GDM1 (cell line): ENCODE measurements around the gene KCNQ1.

Experiments
- DNase-seq: peaks from one replicate; lab custom pipeline; 2025; lab: John Stamatoyannopoulos, UW

Gene KCNQ1

GRCh38 chr11:2681408-2682145 lies 236.8 kb downstream of the KCNQ1 start:
- no peak for DNase-seq

DNA sequence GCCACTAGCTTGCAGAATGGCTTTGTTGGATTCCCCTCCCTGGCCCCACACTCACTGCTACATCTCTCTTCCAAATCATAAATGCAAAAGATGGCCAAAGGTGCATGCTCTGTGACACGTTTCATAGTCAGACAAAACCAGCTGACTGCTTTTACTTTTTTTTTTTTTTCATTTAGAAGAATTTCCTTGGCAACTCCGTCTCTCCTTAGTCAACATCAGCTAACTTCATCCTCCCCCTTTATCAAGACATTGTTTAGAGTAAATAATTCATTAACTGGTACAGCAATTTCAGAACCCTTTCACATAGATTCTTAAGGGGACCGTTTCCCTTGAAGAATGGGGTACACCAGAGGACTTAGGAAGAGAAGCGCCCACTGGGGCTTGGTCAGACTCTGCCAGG lies 239.0 kb downstream of the KCNQ1 start:
- DNase-seq = no peak

DNA sequence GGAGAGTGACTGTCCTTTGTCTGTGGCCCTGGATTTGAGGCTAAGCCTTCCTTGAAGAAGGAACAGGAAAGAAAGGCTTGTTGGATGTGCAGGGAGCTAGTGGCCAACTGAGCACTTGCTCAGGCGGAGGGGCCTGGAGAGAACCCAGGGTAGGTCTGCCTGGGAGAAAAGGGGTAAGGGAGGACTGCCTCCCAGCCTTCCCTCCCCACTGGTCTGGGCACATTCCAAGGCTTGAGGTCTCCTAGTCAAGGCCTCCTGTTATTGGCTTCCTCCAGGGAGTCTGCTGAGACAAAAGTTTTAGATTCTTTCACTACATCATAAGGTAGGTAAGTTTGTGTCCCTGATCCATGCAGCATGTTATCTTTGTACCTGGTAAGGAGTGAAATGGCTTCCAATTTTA lies 239.8 kb downstream of the KCNQ1 start:
- no peak for DNase-seq

DNA sequence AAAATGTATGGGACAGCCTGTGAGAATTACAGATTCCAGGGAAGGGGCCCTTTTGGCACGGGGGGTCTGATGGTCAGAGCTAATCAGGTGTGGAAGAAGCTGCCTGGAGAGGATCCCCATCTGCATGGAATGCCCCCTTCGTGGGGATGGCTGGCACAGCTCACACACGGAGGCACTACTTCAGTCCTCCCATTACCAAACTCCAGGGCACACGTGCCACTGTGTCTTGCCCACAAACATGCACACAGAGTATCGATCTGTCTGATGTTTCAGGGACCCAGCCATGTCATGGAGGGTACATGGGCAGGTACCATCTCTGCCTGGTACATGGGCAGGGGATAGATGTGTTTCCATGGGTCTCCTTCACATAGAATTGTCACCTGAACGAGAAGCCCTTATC lies 240.2 kb downstream of the KCNQ1 start:
- DNase-seq = no peak

DNA sequence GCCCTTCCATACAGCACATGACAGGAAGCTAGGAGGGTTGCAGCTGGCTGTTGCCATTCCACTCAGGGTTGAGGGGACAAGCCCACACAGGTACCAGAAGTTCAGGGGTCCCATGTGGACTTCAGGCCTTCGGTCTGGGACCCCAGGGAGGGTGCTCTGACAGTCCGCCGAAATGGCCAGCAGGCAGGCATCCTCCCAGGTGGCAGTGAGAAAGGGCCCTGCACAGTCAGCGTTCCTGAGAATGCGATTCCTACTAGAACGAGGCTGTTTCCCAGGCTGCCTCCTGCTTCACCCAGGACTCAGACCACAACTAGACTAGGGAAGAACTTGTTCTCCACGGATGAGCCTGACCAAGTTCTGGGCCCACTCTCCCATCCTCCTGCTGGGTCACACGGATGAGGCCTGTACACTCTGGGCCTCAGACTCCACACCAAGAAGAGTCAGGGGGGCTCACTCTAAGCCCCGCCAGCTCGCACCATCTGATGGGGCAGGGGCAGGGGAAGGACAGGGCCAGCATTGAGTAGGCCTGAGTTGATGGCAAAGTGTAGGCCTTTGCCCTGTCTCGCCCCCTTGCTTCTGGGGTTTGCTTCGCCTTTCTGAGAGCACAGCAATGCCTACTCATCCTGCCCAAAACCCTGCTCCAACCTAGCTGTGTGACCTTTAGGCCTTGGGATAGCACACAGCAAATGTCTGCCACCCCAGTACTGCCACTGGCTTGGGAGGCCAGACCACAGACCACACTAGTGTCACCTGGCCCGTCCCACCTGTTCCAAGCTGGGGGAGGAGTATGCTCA lies 241.0 kb downstream of the KCNQ1 start:
- no peak for DNase-seq

- DNase-seq = no peak
These were observed 241.8 kb downstream of the KCNQ1 start for GRCh38 chr11:2686360-2687222.

DNA sequence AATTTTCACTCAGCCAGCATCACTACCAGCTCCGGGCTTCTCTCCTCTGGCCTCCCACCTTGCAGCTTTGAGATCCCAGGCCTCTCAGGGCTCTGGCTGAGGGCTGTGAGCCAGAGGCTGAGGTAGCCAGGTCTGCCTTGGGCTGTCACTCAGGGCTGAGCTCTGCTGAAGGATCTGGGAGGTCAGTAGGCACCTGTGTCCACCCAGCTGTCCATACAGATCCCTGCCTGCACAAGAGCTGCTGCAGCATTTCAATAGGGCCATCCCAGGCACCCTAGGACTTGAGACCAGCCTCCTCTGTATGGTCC lies 242.4 kb downstream of the KCNQ1 start:
- DNase-seq = no peak

DNA sequence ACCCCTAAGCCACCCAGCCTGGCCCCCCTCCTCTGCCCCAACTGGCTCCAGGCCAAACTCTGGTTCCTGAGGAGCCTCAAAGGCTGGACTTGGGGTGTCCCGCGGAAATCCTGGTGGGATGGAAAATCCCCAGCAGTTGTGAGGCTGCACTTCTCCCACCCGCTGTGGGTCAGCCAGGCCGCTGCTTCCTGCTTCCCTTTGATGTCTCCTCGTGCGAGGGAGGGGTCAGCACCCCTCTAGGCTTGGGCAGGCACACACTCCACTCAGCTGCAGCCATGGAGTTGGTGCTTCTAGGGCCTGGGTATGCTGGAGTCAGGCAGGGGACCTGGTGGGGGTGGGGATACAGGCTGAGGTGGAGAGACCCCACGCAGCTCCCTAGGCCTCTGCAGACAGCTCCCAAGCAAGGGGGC lies 243.0 kb downstream of the KCNQ1 start:
- DNase-seq = no peak

DNA sequence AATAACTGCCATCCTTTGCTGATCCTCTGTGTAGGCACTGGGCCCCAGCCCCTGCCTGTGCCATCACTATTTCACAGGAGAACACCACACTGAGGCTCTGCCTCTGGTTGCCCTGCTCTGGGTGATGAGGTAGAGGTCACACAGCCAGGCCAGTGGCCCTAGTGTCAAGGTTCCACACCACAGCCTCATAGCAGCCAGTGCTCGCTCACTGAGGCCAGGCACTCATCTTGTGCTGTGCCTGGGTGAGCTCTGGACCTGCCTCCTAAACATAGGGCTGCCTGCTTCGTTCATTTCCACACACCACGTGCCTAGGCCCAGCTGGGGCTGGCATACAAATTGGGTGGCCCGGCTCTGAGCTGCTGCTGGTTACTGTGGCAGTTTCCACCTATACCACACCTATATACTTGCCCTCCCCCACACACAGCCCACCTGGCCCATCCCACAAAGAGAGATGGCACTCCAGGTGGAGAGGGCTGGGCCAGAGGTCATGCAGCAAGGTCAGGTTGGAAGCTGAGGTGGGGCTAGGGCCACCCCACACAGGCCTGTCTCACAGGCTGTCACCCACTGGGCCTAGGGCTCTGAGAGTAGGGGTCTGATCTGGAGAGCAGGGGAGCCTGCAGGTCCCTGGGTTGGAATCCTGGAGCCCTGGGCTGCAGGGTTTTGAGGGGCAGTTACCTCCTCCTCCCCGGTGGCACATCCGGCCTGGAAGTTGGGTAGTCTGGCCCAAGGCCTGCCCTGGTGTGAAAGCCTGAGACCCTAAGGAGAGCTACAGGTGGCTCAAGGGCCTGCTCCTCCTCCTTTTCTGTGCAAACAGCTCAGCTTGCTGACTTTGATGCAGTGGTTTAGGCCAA lies 243.8 kb downstream of the KCNQ1 start:
- DNase-seq = no peak

DNA sequence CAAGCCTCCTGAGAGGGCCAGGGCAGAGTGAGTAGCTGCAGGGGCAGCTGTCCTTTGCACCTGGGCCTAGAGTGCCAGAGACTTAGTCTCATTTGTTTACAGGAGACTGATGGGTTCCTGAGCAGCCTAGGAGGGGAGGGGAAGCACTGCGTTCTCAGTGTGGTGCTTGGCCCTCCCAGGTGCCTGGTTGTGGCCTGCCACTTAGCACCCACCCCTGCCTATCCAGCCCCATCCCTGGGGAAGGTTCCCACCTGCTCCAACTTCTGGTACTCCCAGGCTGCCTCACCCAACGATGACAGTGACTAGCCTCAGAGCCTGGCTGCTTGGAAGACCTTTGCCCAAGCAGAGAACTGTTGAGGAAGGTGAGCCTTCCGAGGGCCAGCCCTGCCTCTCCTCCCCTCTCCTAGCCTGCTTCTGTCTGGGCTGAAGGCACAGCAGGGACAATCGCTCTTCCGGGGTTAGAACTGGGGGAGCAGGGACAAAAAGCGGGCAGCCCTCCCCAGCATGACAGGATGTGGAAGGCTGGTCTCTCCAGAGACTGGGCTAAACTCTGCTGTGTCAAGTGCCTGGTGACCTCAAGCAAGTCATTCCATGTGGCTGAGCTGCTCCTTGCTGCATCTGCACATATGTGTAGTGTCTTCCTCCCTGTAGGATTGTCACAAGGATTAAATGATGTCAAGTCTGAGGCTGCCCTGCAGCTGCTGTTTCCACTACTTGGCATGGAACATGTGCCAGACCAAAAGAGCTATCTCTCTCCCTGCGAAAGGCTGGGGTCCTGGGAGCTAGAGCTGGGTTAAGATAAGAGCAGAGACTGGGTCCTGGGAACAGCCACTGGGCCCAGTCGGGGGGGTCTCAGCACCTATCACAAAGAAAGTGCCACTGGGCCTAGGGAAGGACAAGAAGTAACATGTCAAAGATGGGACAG lies 245.1 kb downstream of the KCNQ1 start:
- no peak for DNase-seq

- no peak for DNase-seq
These were observed 246.0 kb downstream of the KCNQ1 start for GRCh38 chr11:2690596-2691354.

DNA sequence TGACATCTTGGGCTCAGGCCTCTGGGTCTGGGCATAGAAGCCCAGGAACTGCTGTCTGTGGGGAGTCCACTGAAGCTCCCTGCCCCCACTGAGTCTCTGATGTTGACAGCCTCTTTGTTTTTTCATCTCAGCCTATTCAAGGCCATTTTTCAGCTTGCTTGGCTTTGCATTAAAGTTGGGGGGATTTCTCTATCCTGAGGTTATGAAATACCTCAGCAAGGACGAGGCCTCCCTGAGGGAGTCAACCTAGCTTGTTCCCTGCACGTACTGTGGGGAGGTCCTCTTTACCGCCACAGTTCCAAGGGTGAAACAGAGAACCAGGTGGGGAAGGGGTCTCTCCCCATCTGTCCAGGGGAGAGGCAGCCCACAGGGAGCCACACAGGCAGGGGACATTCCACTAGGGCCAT lies 246.6 kb downstream of the KCNQ1 start:
- no peak for DNase-seq

DNA sequence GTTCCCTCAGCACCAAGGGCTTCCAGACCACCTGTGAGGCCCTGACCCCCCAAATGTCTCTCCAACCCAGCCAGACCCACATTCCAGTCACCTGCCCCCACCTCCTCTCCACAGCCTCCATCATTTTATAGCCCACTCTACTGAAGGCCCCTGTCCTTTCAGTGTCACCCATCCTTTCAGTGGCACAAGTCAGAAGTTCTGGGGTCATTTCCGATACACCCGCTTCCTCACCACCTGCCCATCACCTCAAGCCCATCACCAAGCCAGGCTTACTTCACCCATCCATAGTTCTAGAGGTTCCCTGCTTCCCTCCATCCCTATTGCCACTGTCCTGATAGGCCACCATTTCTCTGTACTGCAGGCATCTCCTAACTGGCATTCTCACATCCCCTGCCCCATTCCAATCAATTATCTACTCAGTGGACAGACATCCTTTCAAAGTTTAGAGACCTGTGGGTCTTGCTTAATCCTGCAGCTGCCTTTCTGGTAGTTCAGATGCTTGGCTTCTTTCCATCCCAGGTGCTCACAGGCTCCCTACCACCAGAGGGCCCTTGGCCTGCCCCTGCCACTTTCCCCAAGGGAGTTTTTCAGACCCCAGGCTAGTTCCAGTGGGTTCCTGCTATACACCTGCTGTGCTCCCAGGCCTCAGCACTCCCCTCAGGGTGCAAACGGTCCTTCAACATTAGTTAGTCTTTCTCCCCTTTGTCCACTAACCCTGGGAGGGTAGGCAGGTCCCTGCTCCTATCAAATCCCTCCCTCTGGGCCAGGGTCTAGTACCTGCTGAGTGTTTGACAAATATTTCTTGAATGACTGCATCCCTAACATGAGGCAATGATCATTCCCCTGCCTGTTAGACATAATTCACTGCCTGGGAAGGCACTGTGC lies 247.4 kb downstream of the KCNQ1 start:
- DNase-seq = no peak

GRCh38 chr11:2693271-2694261 lies 248.8 kb downstream of the KCNQ1 start:
- no peak for DNase-seq

DNA sequence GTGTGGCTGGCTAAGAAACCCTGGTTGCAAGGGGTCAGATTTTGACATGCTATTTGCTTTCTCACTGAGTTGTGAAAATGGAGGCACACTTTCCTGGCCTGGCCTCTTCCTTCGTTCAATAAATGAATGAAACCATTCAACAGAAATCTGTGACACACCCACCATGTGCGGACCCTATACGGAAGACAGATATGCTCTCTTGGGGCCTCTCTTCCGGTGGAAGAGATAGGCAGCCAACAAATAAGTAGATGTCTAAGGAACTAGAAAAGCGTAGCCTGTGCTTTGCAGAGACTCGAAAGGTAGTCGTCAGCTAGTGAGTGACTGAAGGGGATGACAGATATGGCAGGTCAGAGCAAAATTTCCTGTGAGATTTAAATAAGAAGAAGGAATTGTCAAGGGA lies 249.7 kb downstream of the KCNQ1 start:
- no peak for DNase-seq

- DNase-seq = no peak
These were observed 250.5 kb downstream of the KCNQ1 start for GRCh38 chr11:2694995-2695939.

DNA sequence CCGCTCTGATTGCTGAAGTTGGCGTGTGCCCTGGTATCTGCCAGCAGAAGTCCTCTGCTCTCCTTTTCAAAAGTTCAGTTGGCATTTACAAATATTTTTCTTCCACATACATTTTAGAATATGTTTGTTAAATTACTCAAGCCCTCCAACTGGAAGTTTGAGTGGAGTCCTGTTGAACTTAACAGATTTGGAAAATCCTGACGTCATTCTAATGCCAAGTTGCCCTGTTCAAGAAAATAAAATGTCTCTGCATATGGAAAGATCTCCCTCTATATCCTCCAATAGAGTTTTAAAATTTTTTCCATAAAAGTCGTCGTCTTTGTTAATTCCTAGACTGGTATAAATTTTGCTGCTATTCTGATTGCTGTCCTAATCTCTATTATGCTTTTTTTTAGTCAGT lies 251.6 kb downstream of the KCNQ1 start:
- no peak for DNase-seq
